Body of pancreas (tissue), 4 donors: Measurements from ENCODE around the gene HHAT. TPM values are rescaled to one million over a fixed set of nuclear protein-coding genes. Genes with fewer than 3 reads are reported as not detected.

Experiments used
- ATAC-seq: fragments of 150-250 bp; one replicate; pipeline ENCODE4 v1.9.1; 2016
- DNase-seq, 4 donors: peaks; one replicate each; pipeline ENCODE4 v3.0.0-alpha.2; 2019
- H3K27ac ChIP-seq, 4 donors: fragments of 200-600 bp; sonication (generic); 1 replicate in 3 of 4; 2 replicates in 1 of 4; pipeline versions ENCODE4 v1.5.1 to v1.6.1; 2016 to 2019; ENCODE audit warnings: mild to moderate bottlenecking in 1 of 4, mixed read lengths in 1 of 4, moderate library complexity in 1 of 4
- H3K27me3 ChIP-seq, 2 donors: fragments of 200-600 bp; sonication (generic); one replicate each; pipeline ENCODE4 v1.6.0; 2016; ENCODE audit warnings: mild to moderate bottlenecking in 1 of 2
- H3K36me3 ChIP-seq, 2 donors: fragments of 200-600 bp; sonication (generic); replicated peaks in 1 of 2; 2 replicates each; pipeline ENCODE4 v1.5.1; 2016; ENCODE audit warnings: low read depth in 2 of 2; ENCODE audit not compliant: insufficient read depth in 1 of 2
- H3K4me1 ChIP-seq: fragments of 200-600 bp; sonication (generic); one replicate; pipeline ENCODE4 v1.6.0; 2016
- H3K4me3 ChIP-seq, 2 donors: fragments of 200-600 bp; sonication (generic); 1 replicate in 1 of 2; 2 replicates in 1 of 2; pipeline ENCODE4 v1.5.1; 2016 to 2019
- H3K9me3 ChIP-seq, 3 donors: fragments of 200-600 bp; sonication (generic); 1 replicate in 2 of 3; 2 replicates in 1 of 3; pipeline ENCODE4 v1.5.1; 2016
- CTCF ChIP-seq, 7 experiments: fragments of 450-650 bp in 4 of 7; fragments of 200-600 bp in 3 of 7; sonication (generic) in 3 of 7; IDR thresholded peaks; one replicate each; pipeline ENCODE4 v1.5.1; 2016 to 2019; ENCODE audit warnings: antibody characterized with exemption in 7 of 7
- POLR2A ChIP-seq, 3 donors: fragments of 450-650 bp; IDR thresholded peaks; one replicate each; pipeline ENCODE4 v1.6.1; 2016; ENCODE audit warnings: antibody characterized with exemption in 3 of 3, mild to moderate bottlenecking in 2 of 3
- WGBS, 2 donors: methylation state at CpG; one replicate each; pipeline ENCODE4 v1.1.5; 2017; 5-methylcytosine and 5-hydroxymethylcytosine counted together
- intact Hi-C: fragments of 100-400 bp; cut with DNase I; formaldehyde crosslinking; loops from one replicate; pipeline ENCODE4 v1.15.1; 2023
- total RNA-seq, 2 donors: library from RNA; depleted of rRNA; stranded (reverse); fragments of >200 nt; gene quantifications; one replicate each; pipeline ENCODE4 v1.1.0, GENCODE V29; 2016

HHAT gene
- total RNA-seq, 2 donors from 2014 or later = 4.4 to 19.4 TPM

GRCh38 chr1:210551899-210552298 lies 223.2 kb downstream of the HHAT start:
- Histone ChIP-seq H3K27ac (no peak overlapping the region), H3K36me3 (no peaks in the 10 kb centered on the region), H3K4me3 (no peak overlapping the region), H3K4me1 (no peaks in the 10 kb centered on the region), H3K9me3 (no peaks in the 10 kb centered on the region), H3K27me3 (no peaks in the 10 kb centered on the region)
- intact Hi-C loops = no loop called here
- DNase-seq (no peak), ATAC-seq (no peak)
- WGBS, 2 donors = 58 to 59% methylated on average over 5 of the region's 5 CpGs
- TF ChIP-seq CTCF (IDR thresholded peaks at IDR 0.05) = no peak

GRCh38 chr1:210553711-210554110 lies 225.0 kb downstream of the HHAT start:
- TF ChIP-seq CTCF (IDR thresholded peaks at IDR 0.05) = no peak
- TF ChIP-seq POLR2A (IDR thresholded peaks at IDR 0.05) = no peak
- ATAC-seq = no peak
- Histone ChIP-seq H3K36me3 (no peaks in the 10 kb centered on the region), H3K4me3 (no peak overlapping the region), H3K4me1 (peaks cover 5% of the 10 kb centered on the region), H3K27me3 (no peaks in the 10 kb centered on the region), H3K27ac (no peak overlapping the region), H3K9me3 (no peaks in the 10 kb centered on the region)
- 71 to 74% methylated on average over 5 of the region's 5 CpGs for WGBS, 2 donors
- intact Hi-C loops = no loop called here
- DNase-seq = no peak

GRCh38 chr1:210554382-210554781 lies 225.7 kb downstream of the HHAT start:
- Histone ChIP-seq H3K9me3 (no peaks in the 10 kb centered on the region), H3K4me1 (peaks cover 5% of the 10 kb centered on the region), H3K27ac (no peak overlapping the region), H3K36me3 (no peaks in the 10 kb centered on the region), H3K4me3 (no peak overlapping the region), H3K27me3 (no peaks in the 10 kb centered on the region)
- WGBS, 2 donors = 91 to 92% methylated on average over 4 to 5 of the region's 5 CpGs
- intact Hi-C loops = no loop called here
- ATAC-seq (no peak), DNase-seq (no peak)
- no peak for TF ChIP-seq POLR2A (IDR thresholded peaks at IDR 0.05)
- TF ChIP-seq CTCF (IDR thresholded peaks at IDR 0.05) = no peak

GRCh38 chr1:210556475-210556874 lies 227.8 kb downstream of the HHAT start:
- DNase-seq = no peak
- H3K4me3 ChIP-seq = no peak overlapping the region
- H3K27ac ChIP-seq = no peak overlapping the region
- H3K9me3 ChIP-seq = no peaks in the 10 kb centered on the region
- H3K36me3 ChIP-seq = no peaks in the 10 kb centered on the region
- TF ChIP-seq CTCF (IDR thresholded peaks at IDR 0.05) (no peak), POLR2A (IDR thresholded peaks at IDR 0.05) (no peak)
- no peak for ATAC-seq
- peaks cover 5% of the 10 kb centered on the region for H3K4me1 ChIP-seq
- intact Hi-C loops = no loop called here
- no peaks in the 10 kb centered on the region for H3K27me3 ChIP-seq
- 87 to 100% methylated on average over 1 of the region's 1 CpG for WGBS, 2 donors

- Histone ChIP-seq H3K9me3 (no peaks in the 10 kb centered on the region), H3K4me3 (no peak overlapping the region), H3K27me3 (no peaks in the 10 kb centered on the region), H3K27ac (no peak overlapping the region), H3K36me3 (no peaks in the 10 kb centered on the region), H3K4me1 (peaks cover 5% of the 10 kb centered on the region)
- DNase-seq = no peak
- TF ChIP-seq CTCF (IDR thresholded peaks at IDR 0.05) (no peak), POLR2A (IDR thresholded peaks at IDR 0.05) (no peak)
- 81 to 84% methylated on average over 7 of the region's 7 CpGs for WGBS, 2 donors
- intact Hi-C loops = no loop called here
- ATAC-seq = no peak
Measured at GRCh38 chr1:210557426-210558077, 228.8 kb downstream of the HHAT start.
